MM.1S (cell line): Measurements from ENCODE around the gene GALNT4.

ENCODE experiments used
- DNase-seq: peaks from one replicate; pipeline ENCODE4 v3.0.0-alpha.2; 2015
- H2AFZ ChIP-seq: fragments of 300-600 bp; sonication (generic); 2 replicates; pipeline ENCODE4 v1.6.0; 2016; ENCODE audit warnings: antibody characterized with exemption, low read length
- H3F3A ChIP-seq: fragments of 300-600 bp; sonication (generic); 2 replicates; pipeline ENCODE4 v1.6.1; 2016; ENCODE audit warnings: mild to moderate bottlenecking, antibody characterized with exemption, low read length, moderate library complexity, mixed read lengths; ENCODE audit not compliant: insufficient read depth
- H3K27ac ChIP-seq: fragments of 300-600 bp; sonication (generic); 2 replicates; pipeline ENCODE4 v1.5.1; 2016; ENCODE audit warnings: mild to moderate bottlenecking, low read length
- H3K27me3 ChIP-seq: fragments of 300-600 bp; sonication (generic); replicated peaks from 2 replicates; pipeline ENCODE4 v1.6.0; 2016; ENCODE audit warnings: low read length; ENCODE audit not compliant: insufficient read depth
- H3K36me3 ChIP-seq: fragments of 300-600 bp; sonication (generic); replicated peaks from 2 replicates; pipeline ENCODE4 v1.6.1; 2016; ENCODE audit warnings: mild to moderate bottlenecking, low read length, mixed read lengths; ENCODE audit not compliant: insufficient read depth
- H3K4me1 ChIP-seq: fragments of 300-600 bp; sonication (generic); 2 replicates; pipeline ENCODE4 v1.6.1; 2016; ENCODE audit warnings: low read length, mixed read lengths
- H3K4me2 ChIP-seq: fragments of 300-600 bp; sonication (generic); 2 replicates; pipeline ENCODE4 v1.6.0; 2016; ENCODE audit warnings: low read depth, low read length
- H3K4me3 ChIP-seq: fragments of 300-600 bp; sonication (generic); 2 replicates; pipeline ENCODE4 v1.5.1; 2016; ENCODE audit warnings: low read length, mixed read lengths
- H3K79me2 ChIP-seq: fragments of 300-600 bp; sonication (generic); 2 replicates; pipeline ENCODE4 v1.6.1; 2016; ENCODE audit warnings: mixed run types, low read length, mixed read lengths
- H3K9ac ChIP-seq: fragments of 300-600 bp; sonication (generic); 2 replicates; pipeline ENCODE4 v1.6.1; 2016; ENCODE audit warnings: low read length, mixed read lengths
- H3K9me2 ChIP-seq: fragments of 300-600 bp; sonication (generic); replicated peaks from 2 replicates; pipeline ENCODE4 v1.6.1; 2016; ENCODE audit warnings: mild to moderate bottlenecking, low read length, mixed read lengths; ENCODE audit not compliant: insufficient read depth
- H3K9me3 ChIP-seq: fragments of 300-600 bp; sonication (generic); replicated peaks from 2 replicates; pipeline ENCODE4 v1.6.1; 2016; ENCODE audit warnings: mild to moderate bottlenecking, low read length, mixed read lengths; ENCODE audit not compliant: insufficient read depth
- H4K20me1 ChIP-seq: fragments of 300-600 bp; sonication (generic); 2 replicates; pipeline ENCODE4 v1.6.1; 2016; ENCODE audit warnings: mild to moderate bottlenecking, low read length, moderate library complexity, mixed read lengths; ENCODE audit not compliant: insufficient read depth
- CTCF ChIP-seq: fragments of 300-600 bp; sonication (generic); IDR thresholded peaks from 2 replicates; pipeline ENCODE4 v1.5.1; 2016; ENCODE audit warnings: antibody characterized with exemption, low read length, mixed read lengths
- EZH2 ChIP-seq: fragments of 300-600 bp; sonication (generic); optimal IDR thresholded peaks from 2 replicates; pipeline ENCODE3; 2017; ENCODE audit warnings: low read depth, mild to moderate bottlenecking, antibody characterized with exemption, low read length, mixed read lengths
- EZH2phosphoT487 ChIP-seq: fragments of 300-600 bp; sonication (generic); IDR thresholded peaks from 2 replicates; pipeline ENCODE4 v1.6.1; 2018; ENCODE audit warnings: antibody characterized with exemption, low read length

GALNT4 gene

GRCh38 chr12:89568484-89568883 lies 43.9 kb upstream of the GALNT4 start:
- TF ChIP-seq EZH2 (no peak), EZH2phosphoT487 (no peak), CTCF (no peak)
- Histone ChIP-seq H3K79me2 (no peaks in the 10 kb centered on the region), H3K9me2 (no peaks in the 10 kb centered on the region), H3K27me3 (no peaks in the 10 kb centered on the region), H3K4me3 (no peak overlapping the region), H3K4me1 (no peaks in the 10 kb centered on the region), H2AFZ (no peak overlapping the region), H3K9ac (no peak overlapping the region), H3K4me2 (no peak overlapping the region), H4K20me1 (no peaks in the 10 kb centered on the region), H3F3A (no peaks in the 10 kb centered on the region), H3K9me3 (no peaks in the 10 kb centered on the region), H3K36me3 (no peaks in the 10 kb centered on the region), H3K27ac (no peak overlapping the region)
- no peak for DNase-seq

GRCh38 chr12:89567691-89568239 lies 43.2 kb upstream of the GALNT4 start:
- H3K9me3 ChIP-seq: no peaks in the 10 kb centered on the region
- H3K36me3 ChIP-seq: no peaks in the 10 kb centered on the region
- H3K9ac ChIP-seq: no peak overlapping the region
- H3F3A ChIP-seq: no peaks in the 10 kb centered on the region
- H3K27ac ChIP-seq: no peak overlapping the region
- H3K4me1 ChIP-seq: no peaks in the 10 kb centered on the region
- H3K27me3 ChIP-seq: no peaks in the 10 kb centered on the region
- H3K9me2 ChIP-seq: no peaks in the 10 kb centered on the region
- H4K20me1 ChIP-seq: no peaks in the 10 kb centered on the region
- H3K4me2 ChIP-seq: no peak overlapping the region
- TF ChIP-seq EZH2phosphoT487: no peak
- no peak for DNase-seq
- H2AFZ ChIP-seq: no peak overlapping the region
- no peak overlapping the region for H3K4me3 ChIP-seq
- H3K79me2 ChIP-seq: no peaks in the 10 kb centered on the region

GRCh38 chr12:89566615-89567014 lies 42.0 kb upstream of the GALNT4 start:
- no peak for DNase-seq
- H3K4me1 ChIP-seq: no peaks in the 10 kb centered on the region
- H3K27ac ChIP-seq: no peak overlapping the region

More at GRCh38 chr12:89566615-89567014, 42.0 kb upstream of the GALNT4 start:
- TF ChIP-seq EZH2 (no peak), CTCF (no peak), EZH2phosphoT487 (no peak)
- no peaks in the 10 kb centered on the region for H3K9me2 ChIP-seq
- no peak overlapping the region for H3K4me2 ChIP-seq
- no peaks in the 10 kb centered on the region for H3K9me3 ChIP-seq
- no peaks in the 10 kb centered on the region for H4K20me1 ChIP-seq
- H3K36me3 ChIP-seq: no peaks in the 10 kb centered on the region
- no peak overlapping the region for H3K9ac ChIP-seq
- no peaks in the 10 kb centered on the region for H3K79me2 ChIP-seq
- no peaks in the 10 kb centered on the region for H3K27me3 ChIP-seq
- no peak overlapping the region for H2AFZ ChIP-seq
- H3K4me3 ChIP-seq: no peak overlapping the region
- H3F3A ChIP-seq: no peaks in the 10 kb centered on the region
